Naive thymus-derived CD4-positive, alpha-beta T cell (primary cell): ENCODE results near the gene TUBGCP3. TPM values are rescaled to one million over a fixed set of nuclear protein-coding genes. Genes with fewer than 3 reads are reported as not detected.

ENCODE experiments used
- ATAC-seq: fragments of 150-1000 bp; cut with Tn5 transposase; 2 replicates; pipeline ENCODE4 v1.10.0; 2021; ENCODE audit warnings: mild to moderate bottlenecking, moderate library complexity
- CTCF ChIA-PET: fragments of 350-600 bp; sonication (Branson Sonifier 250); formaldehyde crosslinking; loops from one replicate; lab custom pipeline; 2021; ENCODE audit warnings: antibody characterized with exemption; lab: Charles Lee
- POLR2A ChIA-PET: fragments of 350-600 bp; sonication (Branson Sonifier 250); formaldehyde crosslinking; loops from one replicate; lab custom pipeline; 2021; ENCODE audit warnings: antibody characterized with exemption, inconsistent platforms; lab: Charles Lee
- DNase-seq, 9 donors: peaks; one replicate each; pipeline versions ENCODE4 v3.0.0 to v3.0.0-alpha.2; 2020 to 2022; ENCODE audit warnings: mixed read lengths in 1 of 9
- H3K27ac ChIP-seq: one replicate; pipeline ENCODE4 v1.7.0; 2013; ENCODE audit warnings: mild to moderate bottlenecking, low read depth, low read length, moderate library complexity
- H3K27me3 ChIP-seq, 2 donors: one replicate each; pipeline ENCODE4 v1.7.0; 2013; ENCODE audit warnings: low read length in 2 of 2, mild to moderate bottlenecking in 2 of 2, moderate library complexity in 2 of 2; ENCODE audit not compliant: control insufficient read depth in 2 of 2, insufficient read depth in 2 of 2
- H3K36me3 ChIP-seq, 3 experiments: 1 replicate in 2 of 3; 2 replicates in 1 of 3; pipeline ENCODE4 v1.7.0; 2013; ENCODE audit warnings: low read length in 3 of 3, mild to moderate bottlenecking in 3 of 3, moderate library complexity in 1 of 3; ENCODE audit not compliant: insufficient read depth in 3 of 3, control insufficient read depth in 2 of 3
- H3K4me1 ChIP-seq, 2 donors: one replicate each; pipeline ENCODE4 v1.7.0; 2013; ENCODE audit warnings: low read length in 2 of 2, mild to moderate bottlenecking in 2 of 2, moderate library complexity in 1 of 2; ENCODE audit not compliant: control insufficient read depth in 2 of 2, insufficient read depth in 2 of 2
- H3K4me3 ChIP-seq: 2 replicates; pipeline ENCODE4 v1.7.0; 2013; ENCODE audit warnings: mild to moderate bottlenecking, low read length
- H3K9me3 ChIP-seq, 3 experiments: 1 replicate in 2 of 3; 2 replicates in 1 of 3; pipeline ENCODE4 v1.7.0; 2013; ENCODE audit warnings: low read length in 3 of 3; ENCODE audit not compliant: control insufficient read depth in 2 of 3
- H3K27ac Mint-ChIP-seq, 9 donors: one replicate each; pipeline ENCODE4 v1.8.0; 2020 to 2022; ENCODE audit warnings: mixed read lengths in 9 of 9, mild to moderate bottlenecking in 8 of 9, moderate library complexity in 5 of 9, inconsistent platforms in 2 of 9
- H3K27me3 Mint-ChIP-seq, 5 donors: one replicate each; pipeline ENCODE4 v1.8.0; 2021 to 2022; ENCODE audit warnings: mixed read lengths in 5 of 5, mild to moderate bottlenecking in 1 of 5
- H3K36me3 Mint-ChIP-seq, 5 donors: one replicate each; pipeline ENCODE4 v1.8.0; 2020 to 2022; ENCODE audit warnings: mixed read lengths in 5 of 5, mild to moderate bottlenecking in 3 of 5, inconsistent platforms in 1 of 5
- H3K4me1 Mint-ChIP-seq, 7 donors: one replicate each; pipeline ENCODE4 v1.8.0; 2020 to 2022; ENCODE audit warnings: mixed read lengths in 7 of 7, mild to moderate bottlenecking in 3 of 7, inconsistent platforms in 1 of 7
- H3K4me3 Mint-ChIP-seq, 10 donors: one replicate each; pipeline ENCODE4 v1.8.0; 2020 to 2022; ENCODE audit warnings: mild to moderate bottlenecking in 10 of 10, mixed read lengths in 10 of 10, moderate library complexity in 6 of 10, inconsistent platforms in 2 of 10
- H3K9me3 Mint-ChIP-seq, 11 donors: one replicate each; pipeline ENCODE4 v1.8.0; 2020 to 2022; ENCODE audit warnings: mixed read lengths in 11 of 11, mild to moderate bottlenecking in 4 of 11, inconsistent platforms in 1 of 11, moderate library complexity in 1 of 11
- intact Hi-C, 2 donors: fragments of 100-400 bp; cut with micrococcal nuclease; formaldehyde crosslinking; loops; one replicate each; pipeline ENCODE4 v1.15.1; 2023
- polyA plus RNA-seq, 2 donors: library from polyadenylated mRNA; unstranded; fragments of 300-500 nt; fragmentation: Illumina TruSeq; gene quantifications; one replicate each; pipeline ENCODE4 v1.2.3, GENCODE V29; 2021
- total RNA-seq, 6 experiments: library from RNA in 5 of 6; stranded (reverse) in 5 of 6; gene quantifications; 1 replicate in 5 of 6; 2 replicates in 1 of 6; pipeline ENCODE4 v1.2.3 and lab custom pipeline; 2021 to 2026

TUBGCP3 gene
- total and polyA plus RNA-seq, 7 experiments from 2014 or later: 15.4 to 56.7 (median 43.5) TPM

- Histone ChIP-seq H3K4me1 (peaks cover 7 to 12% of the 10 kb centered on the region in 2 donors), H3K27me3 (no peaks in the 10 kb centered on the region), H3K27ac (no peak overlapping the region), H3K36me3 (peaks cover 0 to 6% (median 0%) of the 10 kb centered on the region in 3 experiments), H3K9me3 (no peaks in the 10 kb centered on the region), H3K4me3 (no peak overlapping the region)
- ChIA-PET POLR2A (no interaction called here), CTCF (no interaction called here)
- peaks cover 4 to 28% (median 8%) of the 10 kb centered on the region in 5 donors for H3K27me3 Mint-ChIP-seq
- DNase-seq (no peak), ATAC-seq (no peak)
- H3K9me3 Mint-ChIP-seq: peaks cover 0 to 14% (median 0%) of the 10 kb centered on the region in 11 donors
- peak overlapping the region in 1 of 10 donors; percentile 26 for H3K4me3 Mint-ChIP-seq
- peak overlapping the region in 1 of 9 donors; percentile 14 for H3K27ac Mint-ChIP-seq
- H3K4me1 Mint-ChIP-seq: peaks cover 12 to 23% (median 16%) of the 10 kb centered on the region in 7 donors
- peaks cover 0 to 14% (median 6%) of the 10 kb centered on the region in 5 donors for H3K36me3 Mint-ChIP-seq
- intact Hi-C loops: no loop called here
These were observed 4.2 kb upstream of the TUBGCP3 start for GRCh38 chr13:112592181-112592580.

- intact Hi-C loops: loop anchor here (1.0 to 5.0 kb wide), 5 partner anchors 18 to 1874 kb away; partner anchors contain the start of gene ANKRD10 (in 1 of the 2)
- Mint-ChIP-seq H3K4me1 (peaks cover 28 to 44% (median 31%) of the 10 kb centered on the region in 7 donors), H3K27ac (peak overlapping the region; percentile 81 to 94 (median 89)), H3K36me3 (peaks cover 0 to 7% (median 0%) of the 10 kb centered on the region in 5 donors), H3K4me3 (peak overlapping the region; percentile 86 to 98 (median 92)), H3K27me3 (peaks cover 0 to 4% (median 0%) of the 10 kb centered on the region in 5 donors), H3K9me3 (peaks cover 0 to 3% (median 0%) of the 10 kb centered on the region in 11 donors)
- peaks cover 18 to 20% of the 10 kb centered on the region in 2 donors for H3K4me1 ChIP-seq
- ChIA-PET CTCF (interaction anchor here (0.7 to 1.7 kb wide), 2 partner anchors 17 to 18 kb away, joined by 3 to 5 read pairs; no protein-coding TSS in a partner anchor), POLR2A (interaction anchor here (0.8 to 1.5 kb wide), 5 partner anchors 8 to 102 kb away, joined by 3 to 4 read pairs (median 3); no protein-coding TSS in a partner anchor)
- no peak for DNase-seq
- peak overlapping the region; percentile 78 for H3K4me3 ChIP-seq
- H3K27ac ChIP-seq: peak overlapping the region; percentile 81
- H3K27me3 ChIP-seq: no peaks in the 10 kb centered on the region
- peaks cover 0 to 6% (median 0%) of the 10 kb centered on the region in 3 experiments for H3K36me3 ChIP-seq
- H3K9me3 ChIP-seq: no peaks in the 10 kb centered on the region
- peak; percentile 1 for ATAC-seq
These were observed 741 bp upstream of the TUBGCP3 start for GRCh38 chr13:112588490-112589297.

GRCh38 chr13:112587212-112587763 lies 665 bp downstream of the TUBGCP3 start:
- Histone ChIP-seq H3K4me1 (peaks cover 18 to 20% of the 10 kb centered on the region in 2 donors), H3K27ac (peak overlapping the region; percentile 81), H3K36me3 (peaks cover 0 to 6% (median 0%) of the 10 kb centered on the region in 3 experiments), H3K9me3 (no peaks in the 10 kb centered on the region), H3K4me3 (peak overlapping the region; percentile 78), H3K27me3 (no peaks in the 10 kb centered on the region)
- H3K27me3 Mint-ChIP-seq: no peaks in the 10 kb centered on the region
- ATAC-seq: peak; percentile 69
- peak overlapping the region; percentile 86 to 98 (median 94) for H3K4me3 Mint-ChIP-seq
- peaks cover 0 to 3% (median 0%) of the 10 kb centered on the region in 11 donors for H3K9me3 Mint-ChIP-seq
- peak overlapping the region; percentile 69 to 94 (median 89) for H3K27ac Mint-ChIP-seq
- POLR2A ChIA-PET: interaction anchor here (0.6 to 1.1 kb wide), 4 partner anchors 8 to 102 kb away, joined by 3 to 4 read pairs (median 3); no protein-coding TSS in a partner anchor
- CTCF ChIA-PET: interaction anchor here (0.6 kb wide), 1 partner anchor 8 kb away, joined by 5 read pairs; no protein-coding TSS in a partner anchor
- DNase-seq: peak; percentile 32 to 82 (median 41)
- peaks cover 37 to 58% (median 43%) of the 10 kb centered on the region in 7 donors for H3K4me1 Mint-ChIP-seq
- intact Hi-C loops: loop anchor here in 1 of 2 donors (2.0 to 5.0 kb wide), 2 partner anchors 102 to 1870 kb away; no protein-coding TSS in a partner anchor
- peaks cover 0 to 7% (median under 1%) of the 10 kb centered on the region in 5 donors for H3K36me3 Mint-ChIP-seq

GRCh38 chr13:112586334-112586960 lies 1.5 kb downstream of the TUBGCP3 start:
- POLR2A ChIA-PET: no interaction called here
- no peak for DNase-seq
- Mint-ChIP-seq H3K4me1 (peaks cover 43 to 66% (median 52%) of the 10 kb centered on the region in 7 donors), H3K36me3 (peaks cover 0 to 10% (median 6%) of the 10 kb centered on the region in 5 donors), H3K9me3 (peaks cover 0 to 3% (median 0%) of the 10 kb centered on the region in 11 donors), H3K27ac (peak overlapping the region; percentile 69 to 94 (median 89)), H3K27me3 (no peaks in the 10 kb centered on the region), H3K4me3 (peak overlapping the region; percentile 86 to 98 (median 94))
- Histone ChIP-seq H3K36me3 (peaks cover 0 to 6% (median 0%) of the 10 kb centered on the region in 3 experiments), H3K4me3 (no peak overlapping the region), H3K27ac (no peak overlapping the region), H3K27me3 (no peaks in the 10 kb centered on the region), H3K9me3 (no peaks in the 10 kb centered on the region), H3K4me1 (peaks cover 18 to 20% of the 10 kb centered on the region in 2 donors)
- ATAC-seq: no peak
- intact Hi-C loops: loop anchor here in 1 of 2 donors (2.0 to 5.0 kb wide), 2 partner anchors 102 to 1869 kb away; no protein-coding TSS in a partner anchor
- CTCF ChIA-PET: no interaction called here

- Mint-ChIP-seq H3K36me3 (peaks cover 0 to 22% (median 12%) of the 10 kb centered on the region in 5 donors), H3K27me3 (no peaks in the 10 kb centered on the region), H3K27ac (peak overlapping the region in 2 of 9 donors; percentile 5 to 28), H3K4me1 (peaks cover 45 to 80% (median 65%) of the 10 kb centered on the region in 7 donors), H3K9me3 (peaks cover 0 to under 1% (median 0%) of the 10 kb centered on the region in 11 donors), H3K4me3 (peak overlapping the region in 1 of 10 donors; percentile 48)
- Histone ChIP-seq H3K27ac (no peak overlapping the region), H3K4me3 (no peak overlapping the region), H3K27me3 (no peaks in the 10 kb centered on the region), H3K36me3 (peaks cover 0 to 6% (median 0%) of the 10 kb centered on the region in 3 experiments), H3K9me3 (no peaks in the 10 kb centered on the region), H3K4me1 (peaks cover 16 to 17% of the 10 kb centered on the region in 2 donors)
- ChIA-PET CTCF (interaction anchor here (0.7 kb wide), 1 partner anchor 196 kb away, joined by 3 read pairs; no protein-coding TSS in a partner anchor), POLR2A (no interaction called here)
- DNase-seq (no peak), ATAC-seq (peak; percentile 46)
- intact Hi-C loops: no loop called here
These were observed 4.2 kb downstream of the TUBGCP3 start for GRCh38 chr13:112583592-112584277.
